COLO668 (cell line): ENCODE results near the gene FGF11.

ENCODE experiments used
- DNase-seq: peaks from one replicate; lab custom pipeline; 2025; ENCODE audit not compliant: unreplicated experiment; lab: John Stamatoyannopoulos, UW

FGF11 gene

GRCh38 chr17:7439462-7440112 is at the start of gene FGF11:
FGF11 (plus strand) TSS chr17:7439512; CDS start chr17:7439621, 109 bp downstream.
- DNase-seq = no peak

- no peak for DNase-seq
These were observed 49.1 kb upstream of the FGF11 start for GRCh38 chr17:7389924-7390910.

- no peak for DNase-seq
These were observed 48.0 kb upstream of the FGF11 start for GRCh38 chr17:7391307-7391706.

- no peak for DNase-seq
These were observed 46.4 kb upstream of the FGF11 start for GRCh38 chr17:7392696-7393612.

- peak; percentile 38 for DNase-seq
These were observed 45.5 kb upstream of the FGF11 start for GRCh38 chr17:7393613-7394451.

GRCh38 chr17:7394452-7395191 is 44.7 kb upstream of the FGF11 start, which contains the start of gene PLSCR3:
PLSCR3 (minus strand) TSS chr17:7394525; CDS start chr17:7394110, 415 bp downstream.
- peak; percentile 74 for DNase-seq

- no peak for DNase-seq
These were observed 43.2 kb upstream of the FGF11 start for GRCh38 chr17:7396147-7396546.

- no peak for DNase-seq
These were observed 40.7 kb upstream of the FGF11 start for GRCh38 chr17:7398612-7399011.

GRCh38 chr17:7403043-7403726 is 36.1 kb upstream of the FGF11 start:
- no peak for DNase-seq

- DNase-seq = no peak
These were observed 35.7 kb upstream of the FGF11 start for GRCh38 chr17:7403727-7403976.

- DNase-seq = peak; percentile 91
These were observed 35.2 kb upstream of the FGF11 start, which contains the start of gene TMEM256 for GRCh38 chr17:7403977-7404736. TMEM256 (minus strand) TSS chr17:7404097; CDS start chr17:7404084, 13 bp downstream.

GRCh38 chr17:7404737-7405349 is 34.5 kb upstream of the FGF11 start:
- peak; percentile 41 for DNase-seq

- DNase-seq = no peak
These were observed 33.7 kb upstream of the FGF11 start for GRCh38 chr17:7405350-7406234.

GRCh38 chr17:7406235-7406825 is 33.0 kb upstream of the FGF11 start:
- no peak for DNase-seq

GRCh38 chr17:7407082-7407481 is 32.2 kb upstream of the FGF11 start:
- DNase-seq = no peak

- DNase-seq = no peak
These were observed 31.6 kb upstream of the FGF11 start, which contains the start of gene NLGN2 for GRCh38 chr17:7407485-7408251. NLGN2 (plus strand) TSS chr17:7407845; CDS start chr17:7408256, 411 bp downstream.
